NCI-H2171 (cell line): ENCODE data around the gene S1PR5.
"Not testable (repeated sequence)": the region's sequence is repeated elsewhere in the genome, so short reads cannot be mapped to it uniquely, and the experiment has no call there.

Source experiments
- DNase-seq: peaks from one replicate; lab custom pipeline; 2025; lab: John Stamatoyannopoulos, UW

Gene S1PR5, protein sequence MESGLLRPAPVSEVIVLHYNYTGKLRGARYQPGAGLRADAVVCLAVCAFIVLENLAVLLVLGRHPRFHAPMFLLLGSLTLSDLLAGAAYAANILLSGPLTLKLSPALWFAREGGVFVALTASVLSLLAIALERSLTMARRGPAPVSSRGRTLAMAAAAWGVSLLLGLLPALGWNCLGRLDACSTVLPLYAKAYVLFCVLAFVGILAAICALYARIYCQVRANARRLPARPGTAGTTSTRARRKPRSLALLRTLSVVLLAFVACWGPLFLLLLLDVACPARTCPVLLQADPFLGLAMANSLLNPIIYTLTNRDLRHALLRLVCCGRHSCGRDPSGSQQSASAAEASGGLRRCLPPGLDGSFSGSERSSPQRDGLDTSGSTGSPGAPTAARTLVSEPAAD

DNA sequence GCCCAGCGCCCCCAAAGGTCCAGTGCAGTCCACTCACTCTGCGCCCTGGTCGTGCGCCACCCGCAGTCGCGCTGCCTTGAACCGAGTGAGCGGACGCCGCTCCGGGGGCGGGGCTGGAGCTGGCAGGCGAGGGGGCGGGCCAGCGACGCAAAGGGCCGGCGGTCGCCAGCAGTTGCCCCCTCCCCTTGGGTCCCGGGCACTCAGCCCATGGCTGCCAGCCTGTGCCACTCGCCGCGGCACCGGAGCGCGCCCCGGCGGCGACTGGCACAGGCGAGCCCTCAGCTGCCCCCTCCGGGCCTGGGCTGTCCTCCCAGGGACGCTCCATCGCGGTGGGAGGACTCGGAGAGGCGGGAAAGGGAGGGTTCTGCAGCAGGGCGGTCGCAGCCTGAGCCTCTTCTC, at the start of gene S1PR5:
Gene S1PR5 (minus strand): TSS at position 87 of the 399 bp plus-strand sequence. CDS start 2,436 bp downstream, outside the sequence.
- peak; percentile 49 for DNase-seq

DNA sequence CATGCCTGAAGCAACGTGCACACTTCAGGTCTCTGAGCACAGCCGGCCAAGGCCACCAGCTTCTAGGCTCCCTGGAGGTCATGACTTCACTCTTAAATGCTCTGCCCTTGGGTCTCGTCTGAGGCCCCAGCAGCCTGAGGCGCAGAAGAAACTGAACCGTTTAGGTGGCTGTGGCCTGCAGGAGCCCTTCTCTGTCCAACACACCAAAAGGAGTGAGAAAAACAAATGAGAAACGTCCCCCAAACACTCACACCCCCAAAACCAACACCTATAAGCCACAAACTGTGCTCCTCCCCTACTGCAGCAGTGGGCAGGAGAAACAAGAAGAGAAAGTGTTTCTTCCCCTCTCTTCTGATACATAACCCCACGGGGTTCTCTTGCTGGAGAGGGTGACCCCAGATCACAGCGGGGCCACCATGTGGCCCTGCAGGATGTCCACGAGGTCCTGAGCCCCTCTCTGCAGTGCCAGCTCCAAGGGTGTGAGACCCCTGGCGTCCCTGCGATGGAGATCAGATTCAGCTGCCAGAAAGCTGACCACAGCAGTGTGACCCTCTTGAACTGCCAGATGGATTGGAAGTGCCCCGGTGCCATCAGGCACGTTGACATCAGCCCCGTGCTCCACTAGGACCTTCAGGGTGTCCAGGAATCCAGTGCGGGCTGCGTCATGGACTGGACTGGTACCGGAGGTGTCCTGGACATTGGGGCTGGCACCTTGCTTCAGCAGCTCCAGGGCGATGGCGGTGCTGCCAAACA, 49.6 kb upstream of the S1PR5 start:
- no peak for DNase-seq

DNA sequence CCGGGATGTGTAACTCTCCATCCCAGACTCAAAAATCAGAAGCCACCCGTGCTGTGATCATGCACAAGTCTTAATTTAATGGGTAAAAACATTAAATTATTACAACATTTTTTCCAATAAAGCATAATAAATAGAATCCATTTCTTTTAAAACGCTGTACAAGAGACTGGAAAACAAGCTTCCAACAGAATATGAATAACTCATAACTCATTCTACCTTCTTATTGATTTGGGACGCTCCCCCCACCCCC, 49.1 kb upstream of the S1PR5 start:
- DNase-seq, result no peak

DNA sequence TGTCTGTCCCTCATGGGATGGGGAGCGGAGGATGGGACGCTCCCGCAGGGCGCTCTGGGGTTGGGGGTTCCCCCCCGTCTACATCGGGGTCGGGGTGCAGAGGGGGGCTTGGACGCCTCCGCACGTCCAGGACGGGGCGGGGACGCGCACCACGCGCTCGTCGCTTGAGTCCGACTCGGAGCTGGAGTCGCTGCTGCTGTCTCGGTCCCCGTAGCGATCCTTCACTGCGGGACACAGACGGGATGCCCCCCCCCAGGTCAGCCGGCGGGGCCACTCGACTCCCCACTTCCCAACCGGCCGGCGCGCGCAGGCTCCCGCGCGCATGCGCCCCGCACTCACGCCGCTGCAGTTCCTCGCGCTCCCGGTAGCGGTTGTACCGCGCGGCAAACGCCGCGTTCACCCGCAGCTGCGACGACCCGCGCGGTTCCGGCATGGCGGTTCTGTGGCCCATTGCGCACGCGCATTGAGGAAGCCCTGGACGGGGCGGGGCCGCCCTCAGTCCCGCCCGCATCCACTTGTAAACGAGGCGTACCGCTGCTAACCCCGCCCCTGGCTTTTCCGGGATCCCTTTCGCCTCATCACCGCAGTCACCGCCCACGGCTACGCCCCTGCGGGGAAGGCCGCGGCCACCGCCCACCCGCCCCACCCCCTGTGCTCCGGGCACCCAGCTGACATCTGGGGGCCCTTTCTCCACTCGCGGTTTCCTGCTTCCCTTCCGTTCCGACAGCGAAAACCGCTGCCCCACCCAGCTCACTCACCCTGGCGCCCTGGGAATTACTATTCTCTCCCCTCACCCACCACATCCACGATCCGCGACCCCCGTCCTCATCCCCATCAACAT, 48.5 kb upstream of the S1PR5 start, which contains the start of gene KRI1:
Gene KRI1 (minus strand): TSS at position 444 of the 841 bp plus-strand sequence. CDS start 11 bp downstream, at position 433.
- DNase-seq, result peak; percentile 94

DNA sequence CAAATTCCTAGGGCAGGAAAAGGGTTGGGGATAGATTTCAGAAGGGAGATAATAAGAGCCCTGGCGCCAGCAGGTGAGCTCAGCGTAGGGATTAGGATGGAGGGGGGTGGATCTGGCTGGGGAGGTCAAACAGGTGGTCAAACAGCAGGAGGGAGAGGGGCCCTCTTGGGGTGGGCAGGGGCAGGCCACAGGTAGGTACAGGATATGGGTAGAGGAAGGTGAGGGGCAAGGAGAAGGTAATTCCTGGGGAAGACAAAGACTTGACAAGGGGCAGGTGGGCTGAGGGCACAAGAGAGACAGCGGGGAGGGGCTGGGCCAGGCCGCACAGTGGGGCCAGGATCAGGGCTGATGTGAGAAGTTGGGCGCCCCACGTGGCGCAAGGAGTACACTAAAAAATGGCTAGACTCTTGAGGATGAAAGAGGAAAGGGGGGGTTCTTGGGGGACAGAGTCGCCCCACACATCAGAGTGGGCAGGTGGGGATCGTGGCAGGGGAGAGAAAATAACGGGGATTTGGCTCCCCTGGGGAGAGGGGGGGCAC, 47.9 kb upstream of the S1PR5 start:
- peak; percentile 71 for DNase-seq

DNA sequence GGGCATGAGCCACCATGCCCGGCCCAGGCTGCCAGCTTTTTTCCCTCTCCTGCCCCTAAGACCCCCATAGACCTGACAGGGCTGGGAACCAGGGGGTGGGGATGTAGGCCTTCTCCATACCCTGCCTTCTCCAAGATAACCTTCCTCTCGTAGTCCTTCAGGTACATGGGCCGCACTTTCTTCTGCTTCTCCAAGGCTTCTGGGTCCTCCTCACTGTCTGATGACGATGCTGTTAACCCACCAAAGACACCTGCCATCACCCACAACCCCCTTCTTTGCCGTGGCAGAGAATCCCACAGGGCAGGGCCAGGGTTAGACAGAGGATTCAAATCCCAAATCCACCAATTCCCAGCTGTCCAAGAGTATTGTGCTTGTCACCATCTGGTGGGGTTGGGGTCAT, 45.4 kb upstream of the S1PR5 start:
- no peak for DNase-seq

DNA sequence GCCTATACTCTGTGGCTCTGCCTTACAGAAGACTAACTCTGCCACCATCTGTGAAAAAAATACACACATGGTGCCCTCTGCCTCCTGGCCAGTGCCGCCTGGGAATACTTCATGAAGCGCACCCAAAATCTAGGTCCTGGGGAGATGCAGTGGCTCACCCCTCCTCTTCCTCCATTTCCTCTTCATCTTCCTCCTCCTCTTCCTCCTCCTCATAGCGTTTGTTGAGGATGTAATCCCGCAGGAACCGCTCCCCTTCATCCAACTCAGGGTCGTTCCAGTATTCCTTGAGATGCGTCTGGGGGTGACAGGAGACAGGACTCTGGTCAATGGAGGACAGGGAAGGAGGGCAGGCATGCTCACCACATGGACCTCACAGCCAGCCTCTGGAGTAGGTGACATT, 42.9 kb upstream of the S1PR5 start:
- DNase-seq, result no peak

DNA sequence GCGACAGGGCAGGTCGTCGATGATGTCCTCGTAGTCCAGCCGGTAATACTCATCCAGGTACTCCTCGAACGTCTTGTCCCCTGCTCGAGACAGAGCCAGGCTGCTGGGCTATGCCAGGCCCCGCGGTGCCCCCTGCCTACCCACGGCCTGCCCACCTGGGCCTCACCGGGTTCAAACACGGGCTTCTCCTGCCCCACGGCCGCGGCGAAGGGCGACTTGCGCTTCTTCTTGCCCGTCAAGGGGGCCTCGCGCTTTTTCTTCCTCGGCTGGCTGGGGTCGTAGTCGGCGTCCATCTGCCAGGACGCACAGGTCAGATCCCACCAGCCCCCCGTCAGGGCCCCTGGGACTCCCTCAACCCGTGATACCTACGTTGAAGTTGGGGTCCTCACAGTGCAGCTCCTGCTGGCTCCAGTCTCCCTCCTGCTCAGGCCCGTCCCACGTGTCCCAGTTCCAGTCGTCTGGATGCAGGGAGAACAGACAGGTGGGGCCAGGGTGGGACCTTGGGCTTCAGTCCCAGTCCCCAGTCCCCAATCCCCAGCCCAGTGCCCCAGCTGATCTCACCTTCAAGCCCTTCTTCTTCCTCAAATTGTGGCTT, 40.5 kb upstream of the S1PR5 start:
- no peak for DNase-seq

DNA sequence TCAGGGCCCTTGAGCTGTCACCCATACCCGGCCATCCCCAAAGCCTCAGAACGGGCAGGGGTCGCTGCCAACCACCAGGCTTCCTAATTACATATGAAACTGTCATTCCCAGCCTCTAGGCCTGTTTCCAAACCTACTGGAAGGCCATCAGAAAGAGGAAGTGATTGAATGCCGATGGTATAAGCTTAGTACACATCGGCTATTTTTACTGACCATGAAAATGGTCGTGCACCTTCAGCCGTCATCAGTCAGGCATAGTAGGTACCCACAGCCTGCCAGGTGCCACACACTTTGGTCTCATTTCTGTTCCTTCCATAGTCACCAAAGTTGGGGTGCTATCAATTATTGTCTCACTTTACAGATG, 38.3 kb upstream of the S1PR5 start:
- DNase-seq, result no peak

DNA sequence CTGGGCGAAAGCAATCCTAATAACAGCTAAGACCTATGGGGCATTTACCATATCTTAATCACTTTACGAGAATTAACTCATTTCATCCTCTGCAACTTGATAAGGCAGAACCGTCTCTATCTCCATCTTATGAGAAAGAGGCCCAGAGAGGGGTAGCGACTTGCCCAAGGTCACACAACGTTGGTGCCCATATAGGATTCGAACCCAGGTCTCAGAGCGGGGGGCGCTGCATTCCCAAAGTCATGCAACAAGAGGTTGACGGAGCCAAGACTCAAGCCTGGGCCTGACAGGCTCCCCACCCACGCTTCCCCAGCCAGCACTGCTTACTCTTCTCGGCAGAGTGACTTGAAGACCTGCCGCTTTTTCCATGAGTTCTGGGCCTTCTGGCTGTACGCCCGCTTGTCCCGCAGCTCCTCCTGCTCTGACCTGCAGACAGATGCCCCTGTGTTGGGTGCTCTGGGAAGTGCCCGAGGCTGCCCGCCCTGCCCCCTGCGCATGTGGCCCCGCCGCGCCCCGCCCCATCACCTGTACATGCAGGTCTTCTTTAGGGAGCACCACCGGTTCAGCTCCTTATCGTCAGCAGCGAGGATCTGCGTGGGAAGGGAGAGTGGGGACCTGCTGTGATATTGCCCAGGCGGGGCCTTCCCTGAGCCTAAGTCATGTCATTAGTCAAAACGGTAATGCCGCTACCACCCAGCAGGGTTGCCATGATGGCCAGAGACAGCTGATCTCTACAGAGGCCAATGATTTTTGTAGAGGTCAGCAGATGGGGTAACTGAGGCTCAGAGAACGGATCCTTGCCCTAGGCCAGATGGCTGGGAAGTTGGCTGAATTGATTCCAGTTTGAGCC, 37.7 kb upstream of the S1PR5 start:
- DNase-seq, result no peak

DNA sequence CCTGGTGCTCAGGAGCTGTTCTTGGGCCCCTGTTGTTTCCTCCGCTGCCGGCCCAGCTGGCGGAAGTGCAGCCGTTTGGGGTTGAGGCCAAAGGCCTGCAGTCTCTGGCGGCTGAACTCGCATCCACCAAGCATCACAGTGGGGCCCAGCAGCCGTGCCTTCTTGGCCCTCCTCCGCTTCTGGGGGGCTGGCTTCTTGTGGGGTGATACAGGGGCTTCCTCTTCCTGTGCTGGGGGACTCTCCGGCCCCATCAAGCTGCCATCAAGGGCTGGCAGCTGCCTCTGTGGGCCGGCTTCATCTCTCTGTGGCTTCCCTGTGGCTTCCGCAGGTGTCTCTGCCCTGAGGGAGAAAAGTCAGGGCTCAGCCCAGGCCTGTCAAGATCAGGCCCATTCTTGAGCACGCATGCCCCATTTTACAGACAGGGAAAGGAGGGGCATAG, 36.7 kb upstream of the S1PR5 start:
- no peak for DNase-seq

DNA sequence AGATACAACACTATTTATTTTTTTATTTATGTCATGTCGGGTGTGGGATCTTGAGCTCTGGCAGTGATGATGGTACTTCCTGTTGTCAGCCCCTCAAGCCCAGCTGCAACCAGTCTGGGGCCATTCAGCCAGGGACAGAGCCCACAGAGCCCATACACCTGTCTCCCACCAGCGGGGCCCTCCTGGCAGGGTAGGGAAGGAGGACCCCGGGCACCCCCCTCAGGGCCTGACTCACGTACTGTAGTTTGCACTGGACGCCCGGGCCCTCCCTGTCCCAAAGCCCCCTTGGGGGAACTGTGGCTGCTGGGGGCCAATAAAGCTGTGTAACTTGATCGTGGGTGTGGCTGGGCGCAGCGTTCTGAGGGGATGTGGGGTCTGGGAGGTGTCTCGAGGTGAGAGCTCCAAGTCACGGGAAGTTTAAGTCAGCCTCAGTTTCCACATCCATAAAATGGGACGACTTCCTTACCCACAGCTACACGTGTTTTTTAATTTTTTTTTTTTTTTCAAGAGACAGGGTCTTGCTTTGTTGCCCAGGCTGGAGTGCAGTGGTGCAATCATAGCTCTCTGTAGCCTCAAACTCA, 35.9 kb upstream of the S1PR5 start:
- no peak for DNase-seq

DNA sequence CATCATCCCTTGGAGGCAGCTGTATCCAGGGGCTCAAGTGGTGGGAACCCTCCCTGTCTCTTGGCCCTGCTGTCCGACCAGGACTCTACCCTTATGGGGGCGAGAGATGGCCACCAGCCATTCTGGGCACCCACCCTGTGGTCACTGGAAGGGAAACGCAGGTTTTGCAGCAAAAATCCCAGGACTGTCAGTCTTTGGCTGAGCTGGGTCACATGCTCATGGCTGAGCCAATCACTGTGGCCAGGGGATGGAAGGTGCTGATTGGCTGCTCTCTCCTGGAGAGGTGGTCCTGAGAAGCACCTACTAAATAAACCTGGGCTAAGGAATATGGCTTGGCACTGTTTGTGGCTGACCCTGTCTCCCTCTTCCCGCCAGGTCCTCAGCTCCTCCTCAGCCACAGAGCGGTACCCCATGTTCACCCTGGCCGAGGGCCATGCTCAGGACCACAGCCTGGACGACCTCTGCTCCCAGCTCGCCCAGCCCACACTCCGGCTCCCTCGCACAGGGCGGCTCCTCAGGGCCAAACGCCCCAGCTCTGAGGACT, 35.3 kb upstream of the S1PR5 start:
- no peak for DNase-seq

DNA sequence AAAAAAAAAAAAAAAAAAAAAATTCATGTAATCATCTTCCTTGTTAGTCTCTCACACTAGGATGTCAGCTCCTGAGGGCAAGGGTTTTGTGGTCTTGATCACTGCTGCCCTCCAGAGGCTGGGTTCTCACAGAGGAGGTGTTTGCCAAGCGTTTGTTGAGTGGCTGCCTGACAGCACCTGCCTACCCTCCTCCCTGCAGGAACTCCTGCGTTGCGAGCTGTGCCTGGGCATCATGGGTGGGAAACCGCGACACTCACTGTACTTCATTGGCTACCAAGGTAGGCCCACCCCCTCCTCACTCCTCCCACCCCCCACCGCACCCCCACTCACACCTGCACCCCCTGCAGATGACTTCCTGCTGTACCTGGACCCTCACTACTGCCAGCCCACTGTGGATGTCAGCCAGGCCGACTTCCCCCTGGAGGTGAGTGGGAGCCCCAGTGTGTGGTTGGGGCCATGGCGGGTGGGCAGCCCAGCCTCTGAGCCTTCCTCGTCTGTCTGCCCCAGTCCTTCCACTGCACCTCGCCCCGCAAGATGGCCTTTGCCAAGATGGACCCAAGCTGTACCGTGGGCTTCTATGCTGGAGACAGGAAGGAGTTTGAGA, 34.6 kb upstream of the S1PR5 start:
- DNase-seq, result peak; percentile 36

DNA sequence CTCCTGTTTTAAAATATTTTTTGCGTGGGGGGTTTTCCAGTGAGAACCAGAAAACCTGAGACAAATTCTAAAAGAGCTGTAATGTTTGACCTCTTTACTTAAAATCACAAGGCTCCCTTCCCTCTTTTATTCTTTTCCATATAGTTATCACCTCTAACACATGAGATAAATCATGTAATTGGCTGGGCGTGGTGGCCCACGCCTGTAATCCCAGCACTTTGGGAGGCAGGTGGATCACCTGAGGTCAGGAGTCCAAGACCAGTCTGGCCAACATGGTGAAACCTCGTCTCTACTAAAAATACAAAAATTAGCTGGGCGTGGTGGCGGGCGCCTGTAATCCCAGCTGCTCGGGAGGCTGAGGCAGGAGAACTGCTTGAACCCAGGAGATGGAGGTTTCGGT, 33.8 kb upstream of the S1PR5 start:
- not testable (repeated sequence) for DNase-seq

DNA sequence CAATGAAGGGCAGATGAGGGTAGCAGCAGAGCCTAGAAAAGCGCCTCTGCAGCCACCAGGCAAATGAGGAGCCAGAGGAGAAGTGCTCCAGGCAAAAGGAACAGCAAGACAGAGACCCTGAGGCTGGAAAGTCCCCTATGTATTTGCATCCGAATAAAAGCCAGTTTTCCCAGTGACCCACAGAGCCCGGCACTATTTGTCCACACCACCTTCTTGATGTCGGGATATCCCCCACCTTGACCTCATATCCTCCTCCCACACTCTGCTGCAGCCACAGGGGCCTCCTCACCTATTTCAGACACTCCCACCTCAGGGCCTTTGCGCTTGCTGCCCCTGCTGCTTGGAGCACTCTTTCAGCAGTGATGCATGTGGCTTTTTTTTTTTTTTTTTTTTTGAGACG, 33.1 kb upstream of the S1PR5 start:
- no peak for DNase-seq

DNA sequence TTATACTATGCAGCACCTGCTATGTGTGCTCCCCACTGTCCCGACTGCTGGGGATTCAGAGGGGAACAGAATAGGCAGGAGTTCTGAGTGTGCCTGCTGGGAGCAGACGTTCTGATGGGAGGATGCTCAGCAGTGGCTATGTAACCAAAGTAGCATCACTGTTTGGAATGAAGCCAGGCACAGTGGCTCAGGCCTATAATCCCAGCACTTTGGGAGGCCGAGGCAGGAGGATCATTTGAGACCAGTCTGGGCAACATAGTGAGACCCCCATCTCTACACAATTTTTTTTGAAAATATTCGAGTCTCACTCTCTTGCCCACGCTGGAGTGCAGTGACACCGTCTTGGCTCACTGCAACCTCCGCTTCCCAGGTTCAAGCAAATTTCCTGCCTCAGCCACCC, 32.5 kb upstream of the S1PR5 start:
- no peak for DNase-seq

DNA sequence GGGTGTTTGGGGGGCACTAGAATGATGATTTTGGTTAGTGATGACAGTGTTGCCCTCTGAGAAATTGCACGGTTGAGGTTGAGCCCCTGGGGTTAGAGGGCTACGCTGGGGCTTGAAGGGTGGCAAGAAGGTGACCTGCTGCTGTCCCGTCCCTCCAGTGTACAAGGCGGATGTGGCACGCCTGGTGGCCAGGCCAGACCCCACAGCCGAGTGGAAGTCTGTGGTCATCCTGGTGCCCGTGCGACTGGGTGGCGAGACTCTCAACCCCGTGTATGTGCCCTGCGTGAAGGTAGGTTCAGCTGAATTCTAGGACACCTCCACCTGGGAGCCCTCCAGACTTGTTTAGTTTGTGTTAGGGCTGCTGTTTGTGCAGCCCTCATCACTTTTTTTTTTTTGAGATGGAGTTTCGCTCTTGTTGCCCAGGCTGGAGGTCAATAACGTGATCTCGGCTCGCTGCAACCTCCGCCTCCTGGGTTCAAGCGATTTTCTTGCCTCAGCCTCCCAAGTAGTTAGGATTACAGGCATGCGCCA, 31.6 kb upstream of the S1PR5 start:
- DNase-seq, result no peak

DNA sequence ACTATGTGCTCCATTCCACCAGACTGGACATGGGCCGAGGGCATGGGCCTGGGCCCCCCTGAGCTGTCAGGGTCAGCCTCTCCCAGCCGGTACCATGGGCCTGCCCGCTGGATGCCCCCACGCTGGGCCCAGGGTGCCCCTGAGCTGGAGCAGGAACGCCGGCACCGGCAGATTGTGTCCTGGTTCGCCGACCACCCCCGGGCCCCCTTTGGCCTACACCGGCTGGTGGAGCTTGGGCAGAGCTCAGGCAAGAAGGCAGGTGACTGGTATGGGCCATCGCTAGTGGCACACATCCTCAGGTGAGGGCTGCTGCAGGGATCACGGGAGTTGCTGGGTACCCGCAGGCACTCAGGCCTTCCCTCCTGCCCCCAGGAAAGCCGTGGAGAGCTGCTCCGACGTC, 29.6 kb upstream of the S1PR5 start:
- DNase-seq, result no peak
